NOMO-1 treated with DMSO at 0.1 percent for 48 hours (cell line): ENCODE measurements around the gene SPRED1.
"Not testable (repeated sequence)": the region's sequence is repeated elsewhere in the genome, so short reads cannot be mapped to it uniquely, and the experiment has no call there.

ENCODE experiments used
- DNase-seq: peaks from one replicate; lab custom pipeline; 2025; ENCODE audit not compliant: unreplicated experiment; lab: John Stamatoyannopoulos, UW

SPRED1 gene

DNA sequence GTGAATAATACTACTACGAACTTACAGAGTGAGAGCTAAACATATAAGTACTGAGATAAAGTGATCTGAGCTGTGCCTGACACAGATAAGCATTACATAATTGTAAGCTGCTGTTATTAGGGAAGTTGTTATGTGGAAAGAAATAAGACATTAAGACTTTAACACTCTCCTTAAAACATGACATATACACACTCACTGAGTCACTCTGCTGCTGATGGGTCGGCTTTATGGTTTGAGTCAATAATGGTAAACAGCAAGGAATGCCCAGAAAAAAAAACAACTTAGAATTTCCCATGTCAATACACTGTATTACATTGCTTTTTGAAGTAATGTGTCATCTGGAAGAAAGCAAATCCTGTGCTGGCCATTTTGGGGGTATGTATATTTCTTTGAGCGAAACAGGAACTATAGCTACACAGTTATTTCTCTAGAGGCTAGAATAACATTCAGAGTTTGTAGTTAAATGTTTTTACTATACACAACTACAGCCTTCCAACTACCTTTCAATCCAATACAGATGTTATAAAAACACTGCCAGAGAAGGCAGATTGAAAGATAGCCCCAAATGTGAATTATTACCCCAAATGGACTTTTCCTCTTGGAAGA, 22.8 kb upstream of the SPRED1 start:
- DNase-seq: peak; percentile 20

DNA sequence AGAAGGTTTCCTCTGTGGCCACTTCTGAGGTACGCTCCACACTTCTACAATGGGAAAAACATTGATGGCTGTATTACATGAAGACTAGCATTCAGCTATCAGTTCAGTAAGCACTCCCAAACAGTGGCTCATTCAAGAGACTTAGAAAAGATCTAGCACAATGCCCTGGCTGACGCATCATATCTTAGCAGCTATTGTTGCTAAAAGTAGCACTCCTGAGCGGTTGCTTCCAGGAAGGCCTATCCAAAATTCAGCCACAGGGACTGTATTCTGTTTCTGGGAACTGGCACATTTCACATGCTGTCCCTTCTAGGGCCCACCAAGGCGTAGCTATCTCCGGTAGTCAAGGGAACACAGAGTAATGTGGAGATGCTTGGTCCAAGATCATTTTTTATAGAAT, 21.2 kb upstream of the SPRED1 start:
- no peak for DNase-seq

DNA sequence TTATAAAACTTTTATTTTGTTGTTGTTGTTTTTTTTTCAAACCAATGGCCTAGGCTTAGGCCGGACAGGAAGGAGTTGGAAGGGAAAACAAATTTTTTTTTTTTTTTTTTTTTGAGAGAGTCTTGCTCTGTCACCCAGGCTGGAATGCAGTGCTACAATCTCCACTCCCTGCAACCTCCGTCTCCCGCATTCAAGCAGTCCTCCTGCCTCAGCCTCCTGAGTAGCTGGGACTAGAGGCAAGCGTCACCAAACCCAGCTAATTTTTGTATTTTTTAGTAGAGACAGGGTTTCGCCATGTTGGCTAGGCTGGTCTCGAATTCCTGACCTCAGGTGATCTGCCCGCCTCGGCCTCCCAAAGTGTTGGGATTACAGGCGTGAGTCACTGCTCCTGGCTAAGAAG, 15.6 kb upstream of the SPRED1 start:
- DNase-seq: not testable (repeated sequence)

DNA sequence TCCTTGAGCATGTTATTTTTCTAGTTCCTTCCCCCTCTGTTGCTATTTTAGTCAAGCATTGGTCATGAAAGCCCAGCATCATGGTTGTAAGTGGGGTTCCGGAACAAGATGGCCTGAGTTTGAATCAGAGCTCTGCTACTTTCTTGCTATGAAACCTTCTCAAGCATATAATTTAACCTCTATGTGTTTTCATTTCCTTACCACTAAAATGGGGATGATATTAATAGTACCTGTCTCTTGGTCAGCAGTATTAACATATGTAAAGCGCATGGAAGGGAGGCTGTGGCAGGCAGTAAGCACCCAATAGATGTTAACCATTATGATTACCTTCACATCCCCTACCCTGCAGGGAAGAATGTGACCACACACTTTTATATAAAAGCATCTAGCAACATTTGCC, 14.3 kb upstream of the SPRED1 start:
- DNase-seq: no peak

DNA sequence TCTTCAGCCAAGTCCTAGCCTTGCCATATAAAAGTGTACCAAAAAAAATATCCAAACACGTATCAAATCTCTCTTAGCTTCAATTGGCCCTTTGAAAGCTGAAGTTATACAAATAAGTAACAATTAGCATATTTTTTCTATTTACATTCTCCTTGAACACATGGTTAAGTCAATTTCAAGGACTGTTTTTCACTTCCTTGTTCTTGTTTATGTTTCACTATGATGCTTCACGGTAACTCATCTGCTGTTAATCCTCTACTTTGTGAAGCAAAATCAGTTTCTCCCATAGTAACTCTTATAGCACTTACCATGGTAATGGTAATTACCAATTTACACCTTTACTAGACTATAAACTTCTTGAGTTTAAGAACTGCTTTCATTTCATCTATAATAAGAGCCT, 10.6 kb upstream of the SPRED1 start:
- peak; percentile 5 for DNase-seq

DNA sequence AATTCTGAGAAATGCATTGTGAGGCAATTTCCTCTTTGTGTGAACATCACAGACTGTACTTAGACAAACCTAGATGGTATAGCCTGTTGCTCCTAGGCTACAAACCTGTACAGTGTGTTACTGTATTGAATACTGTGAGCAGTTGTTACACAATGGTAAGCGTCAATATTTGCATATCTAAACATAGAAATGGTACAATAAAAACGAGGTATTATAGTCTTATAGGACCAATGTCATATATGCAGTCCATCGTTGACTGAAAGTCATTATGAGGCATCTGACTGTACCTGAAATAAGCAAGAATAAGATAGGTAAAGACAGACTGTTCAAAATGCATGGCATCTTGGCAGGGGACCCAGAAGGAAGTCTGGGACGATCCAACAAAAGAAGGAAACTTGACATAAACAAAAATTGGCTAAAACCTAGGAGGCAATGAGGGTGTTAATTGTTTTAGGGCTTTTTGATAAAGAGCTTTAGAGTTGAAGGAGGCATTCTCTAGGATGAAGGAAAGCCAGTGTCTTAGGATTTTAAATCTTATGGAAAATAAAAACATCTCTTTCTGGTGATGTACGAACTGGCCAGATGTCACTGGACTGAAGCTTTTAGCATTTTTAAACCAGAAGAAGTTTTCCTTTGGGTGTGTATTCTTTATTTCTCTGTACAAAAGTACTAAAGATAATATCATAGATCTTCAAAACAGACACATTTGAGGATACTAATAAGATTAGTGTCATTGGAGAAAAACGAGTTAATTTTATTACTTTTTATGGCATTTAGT, 9.2 kb upstream of the SPRED1 start:
- DNase-seq: no peak

DNA sequence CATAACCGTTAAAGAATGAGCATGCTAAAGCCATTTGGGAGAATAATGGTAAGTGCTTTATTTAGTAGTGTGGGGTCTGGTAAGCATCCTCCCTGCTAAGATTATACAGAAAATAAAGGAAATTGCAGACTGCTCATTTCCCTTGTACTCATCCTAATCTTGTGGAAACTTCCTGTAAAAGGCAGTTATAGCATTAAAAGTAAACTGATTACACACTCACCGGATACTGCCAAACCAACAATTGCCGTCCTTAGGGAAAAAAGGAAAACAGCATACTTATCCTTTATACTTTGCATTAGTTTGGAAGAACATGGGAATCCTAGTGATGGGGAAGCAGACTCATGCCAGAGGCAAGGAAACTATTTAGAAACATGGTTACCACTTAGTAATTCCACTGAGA, 5.3 kb upstream of the SPRED1 start:
- DNase-seq: no peak

DNA sequence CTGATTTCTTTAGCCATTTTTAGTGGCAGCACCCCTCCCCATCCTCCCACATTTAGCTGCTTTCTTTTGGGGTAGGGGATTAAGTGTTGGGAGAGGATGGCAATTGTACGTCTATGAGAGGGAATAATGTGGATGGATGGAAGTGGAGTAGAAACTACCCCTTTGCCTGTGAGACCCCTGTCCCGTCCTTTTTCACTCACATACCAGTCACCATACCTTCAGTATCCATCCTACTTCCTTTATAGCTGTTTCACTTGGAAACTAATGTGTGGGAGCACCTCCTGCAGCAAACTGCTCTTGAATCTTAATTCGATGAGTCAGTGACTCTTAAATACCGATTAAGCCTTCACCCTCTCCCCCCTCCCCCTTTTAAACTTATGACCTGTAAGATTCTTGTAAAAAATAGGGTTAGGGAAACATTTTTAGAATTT, 730 bp downstream of the SPRED1 start:
- no peak for DNase-seq

DNA sequence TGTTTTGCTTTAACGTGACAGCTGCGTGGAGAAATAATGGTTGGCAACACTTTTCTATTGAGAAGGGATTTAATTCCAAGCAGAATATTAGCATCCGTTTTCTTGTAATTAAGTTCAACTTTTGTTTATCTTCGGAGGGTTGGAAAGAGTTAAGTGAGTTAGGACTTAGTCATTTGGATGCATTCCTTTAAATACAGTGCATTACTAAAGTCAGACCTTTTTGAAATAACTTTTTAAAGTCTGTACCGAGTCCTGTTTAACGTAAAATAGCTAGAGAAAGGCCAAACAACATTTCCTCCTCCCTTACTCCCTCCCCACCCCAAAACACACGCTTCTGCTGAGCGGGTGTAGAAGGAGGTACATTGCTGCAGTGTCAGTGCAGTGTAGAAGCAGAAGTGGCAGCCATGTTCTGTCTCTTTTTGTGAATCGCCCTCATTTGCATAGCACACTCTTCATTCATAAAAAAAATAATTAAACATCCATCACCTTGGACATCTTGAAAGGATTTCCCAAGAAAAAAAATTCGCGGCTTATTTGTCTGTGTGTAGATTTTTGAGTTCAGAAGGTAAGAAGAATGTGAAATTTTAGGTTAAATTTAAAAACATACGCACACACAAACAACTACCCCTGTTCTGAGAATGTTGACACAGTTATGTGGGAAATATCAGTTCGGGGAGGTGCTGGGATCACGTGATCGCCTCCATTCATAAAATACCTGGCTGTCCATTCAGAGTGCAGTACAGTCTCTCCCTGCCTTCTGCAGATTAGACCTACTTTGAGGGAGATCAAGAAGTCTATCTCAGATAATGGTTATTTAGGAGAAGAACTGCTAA, 1.6 kb downstream of the SPRED1 start:
- peak; percentile 35 for DNase-seq

DNA sequence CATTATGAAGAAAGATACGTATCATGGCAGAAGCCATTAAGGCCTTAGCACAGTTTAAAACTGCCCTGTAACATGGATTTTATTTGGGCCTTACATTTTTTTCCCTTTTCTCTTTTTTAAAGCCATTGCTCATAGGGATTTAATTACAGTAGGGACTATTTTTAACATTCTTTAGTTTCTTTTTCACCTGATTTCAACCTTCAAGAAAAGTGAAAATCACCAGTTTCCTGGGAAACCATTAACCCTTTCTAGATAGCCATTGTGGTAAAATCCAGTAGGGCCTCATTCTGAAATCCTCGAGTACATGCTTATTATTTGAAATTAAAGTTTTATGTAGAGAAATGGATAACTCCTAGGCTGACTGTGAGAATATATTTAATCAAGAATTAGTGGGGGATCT, 3.1 kb downstream of the SPRED1 start:
- no peak for DNase-seq

DNA sequence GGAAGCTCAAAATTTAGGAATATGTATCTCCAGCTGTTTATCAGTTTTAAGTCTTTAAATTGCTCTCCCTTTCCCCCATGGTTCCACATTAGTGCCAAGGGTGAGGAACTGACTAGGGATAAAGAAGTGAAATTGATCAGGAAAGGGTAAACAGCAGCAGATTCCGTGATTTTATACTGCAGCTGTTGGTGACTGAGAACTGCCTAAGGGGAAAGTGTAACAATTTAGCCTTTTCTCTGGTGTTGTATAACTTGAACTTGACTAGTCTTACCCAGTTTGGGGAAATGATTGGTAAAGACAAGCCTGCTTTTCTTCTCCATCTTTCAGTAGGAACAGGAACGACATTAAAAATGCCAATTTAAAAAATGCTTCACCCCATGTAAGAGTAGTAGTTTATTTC, 5.0 kb downstream of the SPRED1 start:
- DNase-seq: no peak

DNA sequence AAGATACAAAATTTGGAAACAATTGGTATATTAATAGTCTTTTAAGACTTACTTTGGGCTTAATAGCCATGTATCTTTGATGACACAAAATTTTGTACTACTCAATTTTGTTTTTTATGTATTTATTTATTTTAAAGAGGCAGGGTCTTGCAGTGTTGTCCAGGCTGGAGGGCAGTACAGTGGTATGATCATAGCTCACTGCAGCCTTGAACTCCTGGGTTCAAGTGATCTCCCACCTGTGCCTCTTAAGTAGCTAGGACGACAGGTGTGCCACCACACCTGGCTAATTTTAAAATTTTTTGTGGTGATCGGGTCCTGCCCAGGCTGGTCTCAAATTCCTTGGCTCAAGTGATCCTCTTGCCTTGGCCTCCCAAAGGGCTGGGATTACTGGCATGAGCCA, 6.5 kb downstream of the SPRED1 start:
- DNase-seq: no peak

DNA sequence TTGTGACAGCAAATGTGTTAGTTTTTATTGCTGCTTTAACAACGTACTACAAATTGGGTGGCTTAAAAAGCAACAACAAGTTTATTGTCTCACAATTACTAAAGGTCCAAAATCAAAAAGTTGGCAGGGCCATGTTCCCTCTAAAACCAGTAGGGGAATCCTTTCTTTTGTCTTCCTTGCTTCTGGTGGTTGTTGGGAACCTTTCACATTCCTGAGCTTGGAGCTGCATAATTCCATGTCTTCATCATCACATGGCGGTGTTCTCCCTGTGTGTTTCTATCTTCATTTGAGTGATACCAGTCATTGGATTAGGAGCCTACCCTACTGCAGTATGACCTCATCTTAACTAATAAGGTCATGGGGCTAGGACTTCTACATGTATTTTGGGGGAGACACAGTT, 7.4 kb downstream of the SPRED1 start:
- no peak for DNase-seq

DNA sequence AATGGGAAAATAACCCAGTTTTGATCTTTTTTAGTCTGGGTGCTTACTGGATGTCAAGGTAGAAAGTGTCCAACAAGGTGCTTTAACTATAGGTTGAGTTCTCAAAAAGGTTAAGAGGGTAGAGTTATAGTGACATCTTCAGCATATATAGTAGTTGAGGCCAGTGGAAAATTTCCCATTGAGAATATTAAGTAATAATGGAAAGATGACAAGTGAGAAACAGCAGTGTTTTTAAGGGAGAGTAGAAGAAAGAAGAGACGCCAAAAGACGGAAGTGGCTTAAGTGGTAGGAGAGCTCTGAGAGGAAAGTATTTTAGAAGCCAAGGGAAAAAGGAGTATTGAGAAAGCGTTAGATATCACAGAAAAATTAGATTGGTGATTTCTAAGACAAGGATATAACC, 10.6 kb downstream of the SPRED1 start:
- no peak for DNase-seq

DNA sequence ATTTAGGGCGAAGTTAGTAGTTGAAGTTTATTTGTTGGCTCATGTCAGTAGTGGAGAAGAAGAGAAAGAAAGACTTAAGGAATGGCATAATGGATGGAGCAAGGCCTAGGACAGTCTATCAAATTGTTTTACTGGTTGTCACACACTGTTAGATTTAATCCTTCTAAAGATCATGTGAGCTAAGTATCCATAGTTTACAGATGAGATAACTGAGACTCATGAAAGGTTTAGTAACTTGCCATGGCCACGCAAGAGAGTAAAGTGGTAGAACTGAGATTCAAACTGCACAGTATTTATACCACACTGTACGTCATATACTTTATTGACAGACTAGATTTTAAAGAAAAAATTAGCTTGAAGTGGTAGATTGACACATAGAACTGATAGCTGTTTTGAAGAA, 11.4 kb downstream of the SPRED1 start:
- no peak for DNase-seq

DNA sequence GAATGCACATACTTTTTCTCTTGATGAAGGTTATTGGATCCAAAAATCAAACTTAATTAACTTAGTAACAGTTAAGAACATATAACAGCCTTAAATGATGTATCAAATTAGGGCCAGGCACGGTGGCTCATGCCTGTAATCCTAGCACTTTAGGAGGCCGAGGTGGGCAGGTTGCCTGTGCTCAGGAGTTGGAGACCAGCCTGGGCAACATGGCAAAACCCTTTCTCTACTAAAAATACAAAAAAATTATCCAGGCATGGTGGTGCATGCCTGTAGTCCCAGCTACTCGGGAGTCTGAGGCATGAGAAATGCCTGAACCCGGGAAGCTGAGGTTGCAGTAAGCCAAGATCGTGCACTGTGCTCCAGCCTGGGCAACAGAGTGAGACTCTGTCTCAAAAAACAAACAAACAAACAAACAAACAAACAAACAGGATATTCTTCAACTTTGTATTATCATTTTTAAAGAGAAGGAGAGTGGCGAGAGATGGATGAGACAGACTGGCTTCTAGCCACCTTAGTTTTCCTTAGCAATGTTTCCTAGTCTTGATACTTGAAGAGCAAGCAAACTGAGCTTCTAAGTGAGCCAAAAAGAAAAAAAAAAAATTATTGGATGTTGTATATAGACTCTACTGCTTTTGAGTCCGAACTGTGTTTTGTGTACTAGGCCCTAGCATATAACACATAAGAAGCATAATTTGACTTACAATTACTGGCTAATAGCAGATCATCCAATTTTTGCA, 13.8 kb downstream of the SPRED1 start:
- DNase-seq: no peak

DNA sequence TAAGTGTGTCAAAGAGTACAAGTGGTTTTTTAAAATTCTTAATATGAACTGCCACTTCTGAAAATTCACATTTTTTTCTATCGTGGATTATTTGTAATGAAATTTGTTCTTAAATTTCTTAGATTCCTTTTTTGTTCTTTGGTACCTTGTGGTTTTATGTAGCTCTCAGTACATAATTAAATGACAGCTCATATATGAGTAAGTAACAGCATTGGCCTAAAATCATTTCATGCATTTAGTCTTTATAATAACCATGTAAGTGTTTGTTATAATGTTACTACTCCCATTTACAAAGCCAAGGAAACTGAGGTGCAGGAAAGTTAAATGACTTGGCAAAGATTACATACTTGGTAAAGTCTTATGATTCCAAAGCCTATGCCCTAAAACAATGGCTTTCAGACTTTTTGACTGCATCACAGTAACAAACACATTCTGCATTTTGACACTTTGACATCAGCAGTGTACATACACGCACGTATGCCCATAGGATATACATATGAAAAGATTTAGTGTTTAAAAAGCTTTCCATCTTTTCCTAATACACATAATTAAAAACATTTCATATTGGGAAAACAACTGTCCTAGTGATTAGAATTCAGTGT, 14.9 kb downstream of the SPRED1 start:
- no peak for DNase-seq

DNA sequence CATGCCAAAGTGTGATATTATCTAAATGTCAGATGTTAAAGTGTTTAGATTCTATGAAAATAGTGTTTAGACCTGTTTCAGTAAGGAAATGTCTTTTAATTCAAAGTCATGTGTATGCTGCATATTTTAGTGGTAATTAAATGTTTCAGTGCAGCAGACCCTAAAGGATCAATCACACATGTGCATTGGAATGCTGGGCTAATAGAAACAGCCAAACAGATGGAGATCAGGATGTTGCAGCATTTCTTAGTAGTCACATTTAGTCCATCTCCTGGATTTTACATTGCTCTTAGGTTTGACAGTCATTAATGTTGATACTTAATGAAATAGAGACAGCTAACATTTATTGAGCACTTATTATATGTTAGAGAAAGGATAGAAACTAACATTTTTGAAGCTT, 18.5 kb downstream of the SPRED1 start:
- no peak for DNase-seq

DNA sequence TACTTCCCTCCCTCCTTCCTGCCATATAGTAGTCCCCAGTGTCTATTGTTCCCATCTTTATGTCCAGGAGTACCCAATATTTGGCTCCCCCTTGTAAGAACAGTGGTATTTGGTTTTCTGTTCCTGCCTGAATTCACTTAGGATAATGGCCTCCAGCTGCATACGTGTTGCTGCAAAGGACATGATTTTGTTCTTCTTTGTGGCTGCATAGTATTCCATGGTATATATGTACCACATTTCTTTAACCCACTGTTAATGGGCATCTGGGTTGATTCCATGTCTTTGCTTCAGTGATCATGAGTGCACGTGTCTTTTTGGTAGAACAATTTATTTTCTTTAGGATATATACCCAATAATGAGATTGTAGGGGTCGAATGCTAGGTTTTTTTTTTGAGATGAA, 19.3 kb downstream of the SPRED1 start:
- DNase-seq: no peak

DNA sequence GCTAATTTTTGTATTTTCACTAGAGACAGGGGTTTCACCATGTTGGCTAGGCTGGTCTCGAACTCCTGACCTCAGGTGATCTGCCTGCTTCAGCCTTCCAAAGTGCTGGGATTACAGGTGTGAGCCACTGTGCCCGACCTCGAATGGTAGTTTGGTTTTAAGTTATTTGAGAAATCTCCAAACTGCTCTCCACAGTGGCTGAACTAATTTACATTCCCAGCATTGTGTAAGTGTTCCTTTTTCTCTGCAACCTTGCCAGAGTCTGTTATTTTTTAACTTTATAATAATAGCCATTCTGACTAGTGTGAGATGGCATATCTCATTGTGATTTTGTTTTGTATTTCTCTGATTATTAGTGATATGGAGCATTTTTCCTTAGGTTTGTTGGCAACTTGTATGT, 19.8 kb downstream of the SPRED1 start:
- DNase-seq: not testable (repeated sequence)

DNA sequence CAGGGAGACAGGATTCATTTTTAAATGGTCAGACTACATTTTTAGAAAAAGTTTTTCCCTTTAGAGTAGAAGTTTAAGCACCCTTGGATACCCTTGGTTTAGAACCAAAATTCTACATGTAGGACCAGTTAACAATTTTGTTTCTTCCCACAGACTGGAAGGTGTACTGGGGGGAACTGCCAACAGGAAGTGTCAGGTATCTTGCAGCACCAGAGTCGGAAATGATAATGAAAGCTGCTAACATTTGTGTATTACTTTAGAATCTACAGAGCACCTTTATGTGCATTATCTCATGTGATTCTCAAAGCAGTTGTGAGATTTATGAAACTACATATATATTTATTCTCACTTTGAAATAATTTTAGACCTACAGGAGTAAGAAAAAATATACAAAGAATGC, 21.5 kb downstream of the SPRED1 start:
- DNase-seq: no peak
